ENCODE results near the gene ATG9A.

DNA sequence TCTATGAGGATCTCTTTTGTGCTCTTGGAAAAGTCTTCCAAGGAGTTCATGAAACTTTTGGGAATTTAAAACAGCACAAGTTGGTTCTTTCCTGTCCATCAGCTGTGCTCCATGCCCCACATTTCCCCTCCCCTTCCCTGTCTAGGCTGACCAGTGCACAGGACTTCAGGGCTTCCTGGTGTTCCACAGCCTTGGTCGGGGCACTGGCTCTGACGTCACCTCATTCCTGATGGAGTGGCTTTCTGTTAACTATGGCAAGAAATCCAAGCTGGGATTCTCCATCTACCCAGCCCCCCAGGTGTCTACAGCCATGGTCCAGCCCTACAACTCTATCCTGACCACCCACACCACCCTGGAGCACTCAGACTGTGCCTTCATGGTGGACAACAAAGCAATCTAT is 41.6 kb upstream of the ATG9A start:
- TF ChIP-seq PREB (CRISPR knock-in tag; IDR thresholded peaks at IDR 0.05) (no peak), MYC (IDR thresholded peaks at IDR 0.05; ENCODE audit: low read depth, low read length) (no peak), MYC (CRISPR knock-in tag; IDR thresholded peaks at IDR 0.05; ENCODE audit: borderline replicate concordance, low read depth) (no peak), ZBTB49 (CRISPR knock-in tag; IDR thresholded peaks at IDR 0.05; ENCODE audit: borderline replicate concordance) (no peak), EP400 (IDR thresholded peaks at IDR 0.05) (no peak), FOXK2 (conservative IDR thresholded peaks at IDR 0.05 in 1 of 2, IDR thresholded peaks at IDR 0.05 in 1 of 2; ENCODE audit: low read depth in 2 of 2) (no peak)
- TF ChIP-seq, protein P1, sequence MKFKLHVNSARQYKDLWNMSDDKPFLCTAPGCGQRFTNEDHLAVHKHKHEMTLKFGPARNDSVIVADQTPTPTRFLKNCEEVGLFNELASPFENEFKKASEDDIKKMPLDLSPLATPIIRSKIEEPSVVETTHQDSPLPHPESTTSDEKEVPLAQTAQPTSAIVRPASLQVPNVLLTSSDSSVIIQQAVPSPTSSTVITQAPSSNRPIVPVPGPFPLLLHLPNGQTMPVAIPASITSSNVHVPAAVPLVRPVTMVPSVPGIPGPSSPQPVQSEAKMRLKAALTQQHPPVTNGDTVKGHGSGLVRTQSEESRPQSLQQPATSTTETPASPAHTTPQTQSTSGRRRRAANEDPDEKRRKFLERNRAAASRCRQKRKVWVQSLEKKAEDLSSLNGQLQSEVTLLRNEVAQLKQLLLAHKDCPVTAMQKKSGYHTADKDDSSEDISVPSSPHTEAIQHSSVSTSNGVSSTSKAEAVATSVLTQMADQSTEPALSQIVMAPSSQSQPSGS (CRISPR knock-in tag; IDR thresholded peaks at IDR 0.05): no peak
